DMS 273 treated with DMSO at 0.1 percent for 48 hours (cell line): ENCODE measurements around the gene CST4.
"Not testable (repeated sequence)": the region's sequence is repeated elsewhere in the genome, so short reads cannot be mapped to it uniquely, and the experiment has no call there.

Source experiments
- DNase-seq: peaks from one replicate; lab custom pipeline; 2025; lab: John Stamatoyannopoulos, UW

CST4 gene

GRCh38 chr20:23687986-23688385 lies 852 bp downstream of the CST4 start:
- DNase-seq = no peak

GRCh38 chr20:23686046-23686750 lies 2.6 kb downstream of the CST4 start:
- no peak for DNase-seq

- DNase-seq = not testable (repeated sequence)
Measured at GRCh38 chr20:23685529-23685896, 3.3 kb downstream of the CST4 start.

GRCh38 chr20:23684261-23684660 lies 4.6 kb downstream of the CST4 start:
- no peak for DNase-seq

GRCh38 chr20:23683807-23684206 lies 5.0 kb downstream of the CST4 start:
- no peak for DNase-seq

- DNase-seq = no peak
Measured at GRCh38 chr20:23683281-23683680, 5.6 kb downstream of the CST4 start.

- DNase-seq = no peak
Measured at GRCh38 chr20:23680146-23680545, 8.7 kb downstream of the CST4 start.

- DNase-seq = no peak
Measured at GRCh38 chr20:23679133-23680092, 9.4 kb downstream of the CST4 start.

GRCh38 chr20:23673209-23673608 lies 15.6 kb downstream of the CST4 start:
- no peak for DNase-seq

GRCh38 chr20:23672158-23672557 lies 16.7 kb downstream of the CST4 start:
- no peak for DNase-seq

GRCh38 chr20:23671479-23671878 lies 17.4 kb downstream of the CST4 start:
- DNase-seq = no peak

GRCh38 chr20:23670361-23670760 lies 18.5 kb downstream of the CST4 start:
- DNase-seq = no peak

- no peak for DNase-seq
Measured at GRCh38 chr20:23669866-23670265, 19.0 kb downstream of the CST4 start.

GRCh38 chr20:23669327-23669726 lies 19.5 kb downstream of the CST4 start:
- no peak for DNase-seq

- DNase-seq = peak; percentile 15
Measured at GRCh38 chr20:23668477-23668951, 20.3 kb downstream of the CST4 start.

GRCh38 chr20:23667666-23668065 lies 21.2 kb downstream of the CST4 start:
- no peak for DNase-seq

- no peak for DNase-seq
Measured at GRCh38 chr20:23666698-23667097, 22.1 kb downstream of the CST4 start.

GRCh38 chr20:23666189-23666588 lies 22.6 kb downstream of the CST4 start:
- DNase-seq = no peak

- no peak for DNase-seq
Measured at GRCh38 chr20:23664954-23665353, 23.9 kb downstream of the CST4 start.

- not testable (repeated sequence) for DNase-seq
Measured at GRCh38 chr20:23664046-23664445, 24.8 kb downstream of the CST4 start.

GRCh38 chr20:23663180-23663579 lies 25.7 kb downstream of the CST4 start:
- DNase-seq = no peak

- no peak for DNase-seq
Measured at GRCh38 chr20:23662276-23662870, 26.5 kb downstream of the CST4 start.

GRCh38 chr20:23661002-23661429 lies 27.8 kb downstream of the CST4 start:
- DNase-seq = no peak
